Stimulated activated CD4-positive, alpha-beta T cell treated with anti-CD3 and anti-CD28 coated beads, TNF-alpha, amount 100 ng/mL, for 4 hours (primary cell): ENCODE data around the gene UBE2E2.

Source experiments
- DNase-seq, 3 experiments: peaks; one replicate each; pipeline ENCODE4 v3.0.0-alpha.2; 2020; ENCODE audit warnings: low read depth in 3 of 3

UBE2E2 gene

GRCh38 chr3:23240171-23240785 lies 37.2 kb downstream of the UBE2E2 start:
- no peak for DNase-seq

- no peak for DNase-seq
Measured at GRCh38 chr3:23241256-23241655, 38.1 kb downstream of the UBE2E2 start.

GRCh38 chr3:23242106-23242505 lies 39.0 kb downstream of the UBE2E2 start:
- DNase-seq: no peak

- DNase-seq: no peak
Measured at GRCh38 chr3:23244324-23245041, 41.4 kb downstream of the UBE2E2 start.

GRCh38 chr3:23246651-23247050 lies 43.5 kb downstream of the UBE2E2 start:
- DNase-seq: no peak

GRCh38 chr3:23248594-23249131 lies 45.5 kb downstream of the UBE2E2 start:
- DNase-seq: no peak

- DNase-seq: no peak
Measured at GRCh38 chr3:23249961-23250360, 46.8 kb downstream of the UBE2E2 start.

GRCh38 chr3:23252122-23252521 lies 49.0 kb downstream of the UBE2E2 start:
- no peak for DNase-seq

GRCh38 chr3:23253214-23253613 lies 50.1 kb downstream of the UBE2E2 start:
- DNase-seq: no peak

GRCh38 chr3:23254282-23254681 lies 51.2 kb downstream of the UBE2E2 start:
- DNase-seq: no peak

- no peak for DNase-seq
Measured at GRCh38 chr3:23254835-23255234, 51.7 kb downstream of the UBE2E2 start.

- no peak for DNase-seq
Measured at GRCh38 chr3:23256741-23257435, 53.8 kb downstream of the UBE2E2 start.

- DNase-seq: no peak
Measured at GRCh38 chr3:23258110-23258509, 55.0 kb downstream of the UBE2E2 start.

GRCh38 chr3:23259515-23259914 lies 56.4 kb downstream of the UBE2E2 start:
- DNase-seq: no peak

GRCh38 chr3:23262766-23263165 lies 59.6 kb downstream of the UBE2E2 start:
- DNase-seq: no peak

GRCh38 chr3:23263796-23264195 lies 60.7 kb downstream of the UBE2E2 start:
- no peak for DNase-seq

- DNase-seq: no peak
Measured at GRCh38 chr3:23264413-23264812, 61.3 kb downstream of the UBE2E2 start.

GRCh38 chr3:23270423-23270822 lies 67.3 kb downstream of the UBE2E2 start:
- DNase-seq: no peak

GRCh38 chr3:23271876-23272741 lies 69.0 kb downstream of the UBE2E2 start:
- DNase-seq: no peak

- no peak for DNase-seq
Measured at GRCh38 chr3:23272820-23273219, 69.7 kb downstream of the UBE2E2 start.

GRCh38 chr3:23275061-23275460 lies 71.9 kb downstream of the UBE2E2 start:
- no peak for DNase-seq

GRCh38 chr3:23275814-23276213 lies 72.7 kb downstream of the UBE2E2 start:
- no peak for DNase-seq
